Endothelial cell of umbilical vein (primary cell): ENCODE measurements around the gene ERG. TPM values are rescaled to one million over a fixed set of nuclear protein-coding genes. Genes with fewer than 3 reads are reported as not detected.

Source experiments
- BruUV-seq: library from RNA; stranded (reverse); fragments of 400-500 nt; replicated peaks from 2 replicates; lab custom pipeline; 2021; lab: Mats Ljungman, UMichigan
- CTCF ChIA-PET: fragments of 300-600, 350-600 bp; sonication (Branson Sonifier 250); formaldehyde crosslinking; loops from one replicate; lab custom pipeline; 2021; ENCODE audit warnings: antibody characterized with exemption, inconsistent platforms; lab: Charles Lee
- POLR2A ChIA-PET: fragments of 300-600, 350-600 bp; sonication (Branson Sonifier 250); formaldehyde crosslinking; loops from one replicate; lab custom pipeline; 2021; ENCODE audit warnings: antibody characterized with exemption, inconsistent platforms; lab: Charles Lee
- DNase-seq: peaks from one replicate; pipeline ENCODE4 v3.0.0-alpha.2; 2011; ENCODE audit warnings: low read depth, low spot score
- FAIRE-seq: peaks from 2 replicates; lab custom pipeline; 2011; peaks lifted over from hg19 to GRCh38; lab: Jason Lieb, UNC
- H2AFZ ChIP-seq: 2 replicates; pipeline ENCODE4 v1.6.0; 2012; ENCODE audit warnings: low read depth, low read length, control low read depth, inconsistent platforms
- H3K27ac ChIP-seq: 2 replicates; pipeline ENCODE4 v1.5.1; 2011; ENCODE audit warnings: low read depth, mild to moderate bottlenecking, control low read depth, low read length, moderate library complexity; ENCODE audit not compliant: insufficient read depth
- H3K27me3 ChIP-seq, 2 experiments: 2 replicates each; pipeline versions ENCODE4 v1.6.0 to v1.6.1; 2011; ENCODE audit warnings: low read length in 2 of 2, mixed read lengths in 1 of 2; ENCODE audit not compliant: control insufficient read depth in 2 of 2, insufficient read depth in 2 of 2
- H3K36me3 ChIP-seq, 2 experiments: 2 replicates in 1 of 2; 3 replicates in 1 of 2; pipeline ENCODE4 v1.5.1; 2011; ENCODE audit warnings: low read length in 2 of 2, mild to moderate bottlenecking in 1 of 2, moderate library complexity in 1 of 2; ENCODE audit not compliant: control insufficient read depth in 2 of 2, insufficient read depth in 2 of 2; ENCODE audit errors: extremely low read depth in 1 of 2
- H3K4me1 ChIP-seq: 3 replicates; pipeline ENCODE4 v1.5.1; 2011; ENCODE audit warnings: mild to moderate bottlenecking, low read length; ENCODE audit not compliant: control insufficient read depth, insufficient read depth; ENCODE audit errors: extremely low read depth
- H3K4me2 ChIP-seq: 2 replicates; pipeline ENCODE4 v1.6.1; 2011; ENCODE audit warnings: low read length, control low read depth, mixed read lengths; ENCODE audit not compliant: insufficient read depth
- H3K4me3 ChIP-seq, 3 experiments: fragments of 200-600 bp in 1 of 3; sonication (generic), shearing (Covaris generic) in 1 of 3; replicated peaks in 1 of 3; 2 replicates each; pipeline ENCODE4 v1.5.1; 2011 to 2016; ENCODE audit warnings: control low read depth in 3 of 3, low read length in 3 of 3, mild to moderate bottlenecking in 2 of 3, inconsistent platforms in 1 of 3, low read depth in 1 of 3, moderate library complexity in 1 of 3; ENCODE audit not compliant: insufficient read depth in 1 of 3
- H3K79me2 ChIP-seq: 2 replicates; pipeline ENCODE4 v1.6.0; 2012; ENCODE audit warnings: low read length, inconsistent platforms; ENCODE audit not compliant: control insufficient read depth, insufficient read depth
- H3K9ac ChIP-seq: replicated peaks from 2 replicates; pipeline ENCODE3; 2011; ENCODE audit warnings: low read length, control low read depth; ENCODE audit not compliant: insufficient read depth; ENCODE audit errors: extremely low read depth
- H3K9me1 ChIP-seq: replicated peaks from 3 replicates; pipeline ENCODE4 v1.6.0; 2011; ENCODE audit warnings: mild to moderate bottlenecking, low read length; ENCODE audit not compliant: control insufficient read depth, insufficient read depth; ENCODE audit errors: extremely low read depth
- H3K9me3 ChIP-seq: replicated peaks from 2 replicates; pipeline ENCODE4 v1.5.1; 2012; ENCODE audit warnings: low read length, inconsistent platforms; ENCODE audit not compliant: control insufficient read depth, insufficient read depth
- H4K20me1 ChIP-seq: replicated peaks from 2 replicates; pipeline ENCODE3; 2011; ENCODE audit warnings: mild to moderate bottlenecking, low read length; ENCODE audit not compliant: control insufficient read depth, insufficient read depth; ENCODE audit errors: extremely low read depth
- EZH2 ChIP-seq: IDR thresholded peaks from 2 replicates; pipeline ENCODE4 v1.6.1; 2012; ENCODE audit warnings: borderline replicate concordance, low read depth, mild to moderate bottlenecking, moderate library complexity, low read length, inconsistent platforms; ENCODE audit not compliant: severe bottlenecking
- FOS ChIP-seq: IDR thresholded peaks from 2 replicates; pipeline ENCODE4 v1.6.1; 2011; ENCODE audit warnings: mild to moderate bottlenecking, low read length, moderate library complexity, borderline replicate concordance; ENCODE audit not compliant: insufficient read depth
- GATA2 ChIP-seq: IDR thresholded peaks from 2 replicates; pipeline ENCODE4 v1.7.0; 2011; ENCODE audit warnings: low read depth, mild to moderate bottlenecking, moderate library complexity, mixed read lengths, low read length; ENCODE audit not compliant: insufficient read length, insufficient read depth
- JUN ChIP-seq: IDR thresholded peaks from 2 replicates; pipeline ENCODE4 v1.6.1; 2011; ENCODE audit warnings: borderline replicate concordance, low read depth; ENCODE audit not compliant: insufficient read length, insufficient read depth
- MYC ChIP-seq: IDR thresholded peaks from one replicate; pipeline ENCODE4 v1.6.1; 2011; ENCODE audit warnings: mild to moderate bottlenecking, low read depth, low read length
- POLR2A ChIP-seq: IDR thresholded peaks from 2 replicates; pipeline ENCODE4 v1.6.1; 2012; ENCODE audit warnings: low read depth, mild to moderate bottlenecking, control low read depth, low read length
- POLR2AphosphoS5 ChIP-seq: IDR thresholded peaks from 2 replicates; pipeline ENCODE4 v1.6.1; 2012; ENCODE audit warnings: low read depth, mild to moderate bottlenecking, control low read depth, low read length, moderate library complexity; ENCODE audit not compliant: insufficient read depth
- dilution Hi-C: fragments of 300-500 bp; cut with MboI; formaldehyde crosslinking; loops from one replicate; pipeline ENCODE4 v1.15.0; 2019; ENCODE audit warnings: low sequenced_read_pairs; ENCODE audit not compliant: extremely low pct_ligation_motif_present
- intact Hi-C: fragments of 100-400 bp; cut with micrococcal nuclease; formaldehyde crosslinking; loops from one replicate; pipeline ENCODE4 v1.10.0; 2022
- polyA plus RNA-seq, 4 experiments: library from polyadenylated mRNA; depleted of rRNA in 3 of 4; stranded (reverse) in 3 of 4; unstranded in 1 of 4; fragments of >200 nt; gene quantifications; 2 replicates each; pipeline versions ENCODE4 v1.2.1 to v1.2.3, GENCODE V29; 2011 to 2012; ENCODE audit warnings: missing spikeins in 1 of 4
- total RNA-seq: library from RNA; stranded (reverse); gene quantifications from 2 replicates; pipeline ENCODE4 v1.2.3, GENCODE V29; 2021
- TF ChIP-seq, protein P1 (sequence below), 2 donors: IDR thresholded peaks; 1 replicate in 1 of 2; 2 replicates in 1 of 2; pipeline ENCODE4 v1.5.1; 2011; ENCODE audit warnings: low read length in 2 of 2, mild to moderate bottlenecking in 2 of 2, moderate library complexity in 2 of 2, control low read depth in 1 of 2, inconsistent platforms in 1 of 2, low read depth in 1 of 2; ENCODE audit not compliant: insufficient read depth in 1 of 2; ENCODE audit errors: extremely low read depth in 1 of 2
- TF ChIP-seq, protein P2 (sequence below): IDR thresholded peaks from 2 replicates; pipeline ENCODE4 v1.6.1; 2011; ENCODE audit not compliant: insufficient read depth, insufficient read length

The ERG gene
- total and polyA plus RNA-seq, 2 donors (not counting 3 experiments of a cell fraction or from before 2014, with no cell fraction given): 173 to 210 TPM

DNA sequence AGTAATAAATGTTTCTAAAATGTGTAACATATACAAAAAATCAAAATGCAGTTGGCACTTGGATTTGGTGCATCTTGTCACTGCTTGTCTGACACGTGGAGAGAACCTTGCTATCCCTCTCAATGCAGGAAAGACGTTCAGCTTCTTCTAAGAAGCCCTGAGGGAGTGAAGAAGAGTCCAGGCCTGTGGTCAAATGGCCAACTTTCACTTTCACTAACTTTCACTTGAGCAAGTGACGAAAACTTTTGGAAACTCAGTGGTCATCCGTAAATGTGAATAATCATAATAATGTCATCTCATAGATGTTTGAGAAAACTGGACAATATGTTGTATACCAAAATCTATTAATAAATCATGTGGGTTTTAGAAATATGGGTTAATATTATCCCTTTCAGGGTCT is 61.9 kb downstream of the ERG start:
- BruUV-seq: no TSS peak
- no peak overlapping the region for H3K4me3 ChIP-seq
- H4K20me1 ChIP-seq: peaks cover 2% of the 10 kb centered on the region
- H3K27ac ChIP-seq: no peak overlapping the region
- H3K4me2 ChIP-seq: no peak overlapping the region
- CTCF ChIA-PET: interaction anchor here (1.4 kb wide), 1 partner anchor 44 kb away, joined by 4 read pairs; no protein-coding TSS in a partner anchor
- H3K9me3 ChIP-seq: no peaks in the 10 kb centered on the region
- intact Hi-C loops (no loop called here), dilution Hi-C loops (no loop called here)
- peaks cover 33 to 37% of the 10 kb centered on the region in 2 experiments for H3K36me3 ChIP-seq
- no peak overlapping the region for H3K9ac ChIP-seq
- H3K9me1 ChIP-seq: no peaks in the 10 kb centered on the region
- DNase-seq: no peak
- peaks cover 42% of the 10 kb centered on the region for H3K4me1 ChIP-seq
- H3K27me3 ChIP-seq: no peaks in the 10 kb centered on the region
- POLR2A ChIA-PET: interaction anchor here (0.6 kb wide), 1 partner anchor 951 kb away, joined by 3 read pairs; no protein-coding TSS in a partner anchor
- TF ChIP-seq EZH2 (no peak), POLR2AphosphoS5 (no peak), GATA2 (no peak), POLR2A (no peak), FOS (no peak), MYC (no peak), JUN (no peak)
- TF ChIP-seq, protein P1, sequence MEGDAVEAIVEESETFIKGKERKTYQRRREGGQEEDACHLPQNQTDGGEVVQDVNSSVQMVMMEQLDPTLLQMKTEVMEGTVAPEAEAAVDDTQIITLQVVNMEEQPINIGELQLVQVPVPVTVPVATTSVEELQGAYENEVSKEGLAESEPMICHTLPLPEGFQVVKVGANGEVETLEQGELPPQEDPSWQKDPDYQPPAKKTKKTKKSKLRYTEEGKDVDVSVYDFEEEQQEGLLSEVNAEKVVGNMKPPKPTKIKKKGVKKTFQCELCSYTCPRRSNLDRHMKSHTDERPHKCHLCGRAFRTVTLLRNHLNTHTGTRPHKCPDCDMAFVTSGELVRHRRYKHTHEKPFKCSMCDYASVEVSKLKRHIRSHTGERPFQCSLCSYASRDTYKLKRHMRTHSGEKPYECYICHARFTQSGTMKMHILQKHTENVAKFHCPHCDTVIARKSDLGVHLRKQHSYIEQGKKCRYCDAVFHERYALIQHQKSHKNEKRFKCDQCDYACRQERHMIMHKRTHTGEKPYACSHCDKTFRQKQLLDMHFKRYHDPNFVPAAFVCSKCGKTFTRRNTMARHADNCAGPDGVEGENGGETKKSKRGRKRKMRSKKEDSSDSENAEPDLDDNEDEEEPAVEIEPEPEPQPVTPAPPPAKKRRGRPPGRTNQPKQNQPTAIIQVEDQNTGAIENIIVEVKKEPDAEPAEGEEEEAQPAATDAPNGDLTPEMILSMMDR (IDR thresholded peaks at IDR 0.05; ENCODE audit: extremely low read depth in 1 of 2, insufficient read depth in 1 of 2, low read depth in 1 of 2, low read length in 2 of 2): no peak
- TF ChIP-seq, protein P2, sequence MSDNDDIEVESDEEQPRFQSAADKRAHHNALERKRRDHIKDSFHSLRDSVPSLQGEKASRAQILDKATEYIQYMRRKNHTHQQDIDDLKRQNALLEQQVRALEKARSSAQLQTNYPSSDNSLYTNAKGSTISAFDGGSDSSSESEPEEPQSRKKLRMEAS: no peak
- H2AFZ ChIP-seq: no peak overlapping the region
- no peak for FAIRE-seq
- H3K79me2 ChIP-seq: peaks cover 92% of the 10 kb centered on the region
